Brain microvascular endothelial cell (primary cell): ENCODE measurements around the gene FRMD6.

Experiments used
- DNase-seq: peaks from one replicate; pipeline ENCODE4 v3.0.0-alpha.2; 2020
- H3K27ac ChIP-seq: fragments of 250-450 bp; sonication (Bioruptor Pico); 2 replicates; pipeline ENCODE4 v1.5.1; 2020; ENCODE audit warnings: mild to moderate bottlenecking, moderate library complexity
- H3K27me3 ChIP-seq: fragments of 250-450 bp; sonication (Bioruptor Pico); replicated peaks from 2 replicates; pipeline ENCODE4 v1.5.1; 2020; ENCODE audit warnings: mild to moderate bottlenecking
- H3K36me3 ChIP-seq: fragments of 250-450 bp; sonication (Bioruptor Pico); replicated peaks from 2 replicates; pipeline ENCODE4 v1.5.1; 2020; ENCODE audit warnings: mild to moderate bottlenecking
- H3K4me3 ChIP-seq: 2 replicates; pipeline ENCODE4 v1.5.1; 2011; ENCODE audit warnings: low read depth, mild to moderate bottlenecking, control low read depth, low read length, moderate library complexity
- CTCF ChIP-seq: IDR thresholded peaks from 2 replicates; pipeline ENCODE4 v1.5.1; 2011; ENCODE audit warnings: low read depth, mild to moderate bottlenecking, moderate library complexity, low read length, control low read depth, inconsistent platforms; ENCODE audit errors: missing control alignments
- in situ Hi-C: cut with HindIII; loops from 2 replicates; pipeline ENCODE4 v1.10.0; 2017; ENCODE audit warnings: low sequenced_read_pairs, low pct_ligation_motif_present

The FRMD6 gene

GRCh38 chr14:51661504-51661903 lies 9.8 kb downstream of the FRMD6 start:
- in situ Hi-C loops = no loop called here
- no peak for TF ChIP-seq CTCF
- Histone ChIP-seq H3K27me3 (no peaks in the 10 kb centered on the region), H3K27ac (no peak overlapping the region), H3K36me3 (peaks cover 64% of the 10 kb centered on the region), H3K4me3 (no peak overlapping the region)
- DNase-seq = no peak

GRCh38 chr14:51663783-51664326 lies 12.1 kb downstream of the FRMD6 start:
- TF ChIP-seq CTCF = no peak
- H3K27me3 ChIP-seq = no peaks in the 10 kb centered on the region
- no peak overlapping the region for H3K4me3 ChIP-seq
- H3K36me3 ChIP-seq = peaks cover 50% of the 10 kb centered on the region
- in situ Hi-C loops = no loop called here
- no peak for DNase-seq
- peak overlapping the region; percentile 24 for H3K27ac ChIP-seq

- no peak for TF ChIP-seq CTCF
- DNase-seq = no peak
- H3K27me3 ChIP-seq = no peaks in the 10 kb centered on the region
- no peak overlapping the region for H3K4me3 ChIP-seq
- in situ Hi-C loops = no loop called here
- H3K27ac ChIP-seq = peak overlapping the region; percentile 59
- peaks cover 33% of the 10 kb centered on the region for H3K36me3 ChIP-seq
Observed at GRCh38 chr14:51666070-51666469, 14.4 kb downstream of the FRMD6 start.

GRCh38 chr14:51666826-51667225 lies 15.1 kb downstream of the FRMD6 start:
- Histone ChIP-seq H3K27ac (peak overlapping the region; percentile 59), H3K36me3 (peaks cover 33% of the 10 kb centered on the region), H3K27me3 (no peaks in the 10 kb centered on the region), H3K4me3 (no peak overlapping the region)
- in situ Hi-C loops = no loop called here
- DNase-seq = no peak
- TF ChIP-seq CTCF = no peak

GRCh38 chr14:51668870-51669269 lies 17.2 kb downstream of the FRMD6 start:
- in situ Hi-C loops = no loop called here

More at GRCh38 chr14:51668870-51669269, 17.2 kb downstream of the FRMD6 start:
- no peak for DNase-seq
- Histone ChIP-seq H3K27me3 (no peaks in the 10 kb centered on the region), H3K4me3 (no peak overlapping the region), H3K27ac (peak overlapping the region; percentile 13), H3K36me3 (peaks cover 24% of the 10 kb centered on the region)
- no peak for TF ChIP-seq CTCF
